22Rv1 (cell line): ENCODE results near the gene RIOK3.

Experiments
- ZFX ChIP-seq: fragments of 450-650 bp; IDR thresholded peaks from 2 replicates; pipeline ENCODE4 v1.6.1; 2017; ENCODE audit warnings: antibody characterized with exemption, borderline replicate concordance
- TF ChIP-seq, protein P1 (sequence below): fragments of 450-650 bp; IDR thresholded peaks from 2 replicates; pipeline ENCODE4 v1.5.1; 2017; ENCODE audit warnings: mild to moderate bottlenecking

- TF ChIP-seq, protein P1, sequence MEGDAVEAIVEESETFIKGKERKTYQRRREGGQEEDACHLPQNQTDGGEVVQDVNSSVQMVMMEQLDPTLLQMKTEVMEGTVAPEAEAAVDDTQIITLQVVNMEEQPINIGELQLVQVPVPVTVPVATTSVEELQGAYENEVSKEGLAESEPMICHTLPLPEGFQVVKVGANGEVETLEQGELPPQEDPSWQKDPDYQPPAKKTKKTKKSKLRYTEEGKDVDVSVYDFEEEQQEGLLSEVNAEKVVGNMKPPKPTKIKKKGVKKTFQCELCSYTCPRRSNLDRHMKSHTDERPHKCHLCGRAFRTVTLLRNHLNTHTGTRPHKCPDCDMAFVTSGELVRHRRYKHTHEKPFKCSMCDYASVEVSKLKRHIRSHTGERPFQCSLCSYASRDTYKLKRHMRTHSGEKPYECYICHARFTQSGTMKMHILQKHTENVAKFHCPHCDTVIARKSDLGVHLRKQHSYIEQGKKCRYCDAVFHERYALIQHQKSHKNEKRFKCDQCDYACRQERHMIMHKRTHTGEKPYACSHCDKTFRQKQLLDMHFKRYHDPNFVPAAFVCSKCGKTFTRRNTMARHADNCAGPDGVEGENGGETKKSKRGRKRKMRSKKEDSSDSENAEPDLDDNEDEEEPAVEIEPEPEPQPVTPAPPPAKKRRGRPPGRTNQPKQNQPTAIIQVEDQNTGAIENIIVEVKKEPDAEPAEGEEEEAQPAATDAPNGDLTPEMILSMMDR = no peak
- TF ChIP-seq ZFX = no peak
Measured at GRCh38 chr18:23495723-23496440, 42.8 kb downstream of the RIOK3 start.
